H1 (cell line): ENCODE measurements around the gene TMEM220. TPM values are rescaled to one million over a fixed set of nuclear protein-coding genes. Genes with fewer than 3 reads are reported as not detected.

Experiments
- EP300 ChIP-seq, 2 experiments: IDR thresholded peaks; 1 replicate in 1 of 2; 2 replicates in 1 of 2; pipeline ENCODE4 v1.6.1; 2011 to 2012; ENCODE audit warnings: low read depth in 2 of 2, low read length in 2 of 2, mild to moderate bottlenecking in 2 of 2, borderline replicate concordance in 1 of 2, inconsistent platforms in 1 of 2, moderate library complexity in 1 of 2
- RBBP5 ChIP-seq: IDR thresholded peaks from 2 replicates; pipeline ENCODE4 v1.7.1; 2012; ENCODE audit warnings: low read depth, mild to moderate bottlenecking, inconsistent platforms, low read length, moderate library complexity, borderline replicate concordance
- SAP30 ChIP-seq: fragments of 300-600 bp; sonication (generic); IDR thresholded peaks from 2 replicates; pipeline ENCODE4 v1.7.1; 2012; ENCODE audit warnings: low read length, moderate library complexity, mild to moderate bottlenecking, inconsistent platforms; ENCODE audit not compliant: insufficient read depth, insufficient replicate concordance
- polyA plus RNA-seq, 7 experiments: library from polyadenylated mRNA; depleted of rRNA in 3 of 7; stranded (reverse) in 5 of 7; unstranded in 2 of 7; fragments of >200 nt in 5 of 7; fragments of 200-250 nt in 2 of 7; gene quantifications; 1 replicate in 5 of 7; 2 replicates in 1 of 7; 4 replicates in 1 of 7; pipeline versions ENCODE4 v1.2.1 to v1.2.3, GENCODE V29; 2011 to 2013; ENCODE audit warnings: missing spikeins in 2 of 7, mixed read lengths in 2 of 7
- total RNA-seq: library from RNA; stranded (reverse); fragmentation: NEBNext Ultra II Directional; extraction: Animal tissue kit (Norgen Biotek cat#: 25700); gene quantifications from 2 replicates; pipeline ENCODE4 v1.2.1, GENCODE V29; 2021

Gene TMEM220
- total and polyA plus RNA-seq, 2 of the 8 experiments (the other 6 are each of a cell fraction or from before 2014, with no cell fraction given), result 3.8 to 4.1 TPM

GRCh38 chr17:10725262-10725661 is 4.6 kb downstream of the TMEM220 start (continued):
- no peak for TF ChIP-seq SAP30
- no peak for TF ChIP-seq RBBP5
- no peak for TF ChIP-seq EP300 (IDR thresholded peaks at IDR 0.05; ENCODE audit: borderline replicate concordance in 1 of 2, low read depth in 2 of 2, low read length in 2 of 2)
